ENCODE results near the gene NHERF2.
A peak's percentile ranks its signal among the peaks of the same experiment; 100 is the strongest.
"Not testable (repeated sequence)": the region's sequence is repeated elsewhere in the genome, so short reads cannot be mapped to it uniquely, and the experiment has no call there.

NHERF2 gene

DNA sequence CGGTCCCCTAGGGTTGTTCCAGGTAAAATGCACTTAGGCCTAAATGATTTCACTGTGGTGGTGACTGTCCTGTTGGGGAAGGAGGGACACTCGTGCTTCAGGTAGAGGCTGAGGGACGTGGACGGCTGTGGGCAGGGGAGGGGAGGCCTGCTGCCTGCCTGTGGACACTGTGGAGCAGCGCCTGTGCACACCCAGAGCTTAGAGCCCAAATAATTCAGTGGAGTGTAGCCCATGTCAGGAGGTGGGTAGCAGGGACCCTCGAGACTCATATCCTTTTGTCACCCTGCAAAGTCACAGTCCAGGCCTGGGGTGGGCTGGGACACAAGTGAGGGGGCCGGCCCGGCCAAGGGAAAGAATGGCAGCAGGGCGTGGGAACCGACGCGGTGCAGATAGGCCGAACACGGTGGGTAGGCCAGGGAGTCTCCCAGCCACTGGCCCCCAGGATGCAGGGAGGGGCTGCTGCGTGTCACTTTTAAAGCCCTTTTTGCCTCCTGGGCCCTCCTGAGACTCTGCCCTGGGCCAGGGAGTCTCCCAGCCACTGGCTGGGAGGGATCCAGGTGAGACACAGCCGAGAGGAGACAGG, 733 bp upstream of the NHERF2 start:
- H3K4me3 Mint-ChIP-seq = peak overlapping the region; percentile 60
- peaks cover 26% of the 10 kb centered on the region for H3K4me1 Mint-ChIP-seq
- H3K27ac Mint-ChIP-seq = no peak overlapping the region
- no peak for ATAC-seq
- no peaks in the 10 kb centered on the region for H3K36me3 Mint-ChIP-seq
- H3K9me3 Mint-ChIP-seq = no peaks in the 10 kb centered on the region
- peaks cover 69% of the 10 kb centered on the region for H3K27me3 Mint-ChIP-seq

DNA sequence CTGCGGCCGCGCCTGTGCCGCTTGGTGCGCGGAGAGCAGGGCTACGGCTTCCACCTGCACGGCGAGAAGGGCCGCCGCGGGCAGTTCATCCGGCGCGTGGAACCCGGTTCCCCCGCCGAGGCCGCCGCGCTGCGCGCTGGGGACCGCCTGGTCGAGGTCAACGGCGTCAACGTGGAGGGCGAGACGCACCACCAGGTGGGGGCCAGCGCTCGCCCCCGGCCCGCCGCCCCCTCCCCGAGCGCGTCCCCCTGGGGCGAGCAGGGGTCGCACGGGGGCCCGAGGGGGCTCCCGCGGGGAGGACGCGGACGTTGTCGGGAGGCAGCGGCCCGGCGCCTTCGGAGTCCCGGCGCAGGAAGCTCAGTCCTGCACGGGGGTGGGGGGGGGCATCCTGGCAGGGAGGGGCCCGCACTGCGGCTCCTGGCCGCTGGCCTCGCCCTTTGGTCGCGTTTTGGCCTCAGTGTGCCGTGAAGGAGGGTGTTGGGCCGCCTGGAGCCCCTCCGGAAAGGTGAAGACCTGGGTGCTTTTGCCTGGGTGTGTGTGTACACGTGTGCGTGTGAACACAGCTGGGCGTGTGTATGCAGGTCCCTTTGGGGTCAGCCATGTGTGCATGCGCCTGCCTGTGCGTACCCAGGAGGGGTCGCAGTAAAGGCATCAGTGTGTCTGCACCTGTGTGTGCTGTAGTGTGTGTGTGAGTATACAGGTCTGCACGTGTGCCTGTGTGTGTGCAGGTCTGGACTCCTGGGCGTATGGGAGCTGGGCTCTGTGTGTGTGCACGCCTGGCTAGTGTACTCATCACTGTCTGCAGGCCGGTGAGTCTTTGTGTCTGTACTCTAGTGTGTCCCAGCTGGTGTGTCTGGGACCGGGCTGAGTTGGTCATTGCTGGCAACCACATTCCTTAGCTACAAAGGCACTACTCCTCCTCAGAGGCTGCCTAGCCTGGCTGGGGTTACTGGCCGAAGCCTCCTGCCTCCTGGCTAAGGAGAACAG, 615 bp downstream of the NHERF2 start:
- peak; percentile 20 for ATAC-seq

DNA sequence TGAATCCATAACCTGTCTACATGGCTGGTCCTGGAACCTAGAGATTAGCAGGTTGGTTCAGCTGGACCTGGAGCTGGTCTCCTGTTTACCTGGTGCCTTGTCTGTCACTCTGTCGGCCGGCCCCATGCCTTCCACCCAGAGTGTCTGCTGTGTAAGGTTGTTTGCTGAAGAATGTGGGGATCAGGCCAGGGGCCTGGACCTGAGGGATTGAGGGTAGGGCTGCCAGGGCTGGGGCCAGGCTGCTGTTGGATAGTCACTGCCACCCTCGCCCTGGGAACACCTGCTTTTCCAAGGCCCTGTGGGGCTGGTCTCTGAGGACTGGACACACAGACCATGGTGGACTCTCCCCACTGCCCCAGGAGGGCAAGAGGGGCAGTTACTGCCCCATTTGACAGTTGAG, 1.4 kb downstream of the NHERF2 start:
- Mint-ChIP-seq H3K36me3 (no peaks in the 10 kb centered on the region), H3K27ac (no peak overlapping the region), H3K9me3 (no peaks in the 10 kb centered on the region), H3K4me3 (no peak overlapping the region), H3K4me1 (peaks cover 30% of the 10 kb centered on the region), H3K27me3 (peaks cover 61% of the 10 kb centered on the region)
- no peak for ATAC-seq

More for the DNA sequence above, 615 bp downstream of the NHERF2 start:
- H3K9me3 Mint-ChIP-seq = no peaks in the 10 kb centered on the region
- peak overlapping the region; percentile 58 for H3K4me3 Mint-ChIP-seq
- peaks cover 64% of the 10 kb centered on the region for H3K27me3 Mint-ChIP-seq
- H3K36me3 Mint-ChIP-seq = no peaks in the 10 kb centered on the region
- H3K4me1 Mint-ChIP-seq = peaks cover 30% of the 10 kb centered on the region
- no peak overlapping the region for H3K27ac Mint-ChIP-seq

DNA sequence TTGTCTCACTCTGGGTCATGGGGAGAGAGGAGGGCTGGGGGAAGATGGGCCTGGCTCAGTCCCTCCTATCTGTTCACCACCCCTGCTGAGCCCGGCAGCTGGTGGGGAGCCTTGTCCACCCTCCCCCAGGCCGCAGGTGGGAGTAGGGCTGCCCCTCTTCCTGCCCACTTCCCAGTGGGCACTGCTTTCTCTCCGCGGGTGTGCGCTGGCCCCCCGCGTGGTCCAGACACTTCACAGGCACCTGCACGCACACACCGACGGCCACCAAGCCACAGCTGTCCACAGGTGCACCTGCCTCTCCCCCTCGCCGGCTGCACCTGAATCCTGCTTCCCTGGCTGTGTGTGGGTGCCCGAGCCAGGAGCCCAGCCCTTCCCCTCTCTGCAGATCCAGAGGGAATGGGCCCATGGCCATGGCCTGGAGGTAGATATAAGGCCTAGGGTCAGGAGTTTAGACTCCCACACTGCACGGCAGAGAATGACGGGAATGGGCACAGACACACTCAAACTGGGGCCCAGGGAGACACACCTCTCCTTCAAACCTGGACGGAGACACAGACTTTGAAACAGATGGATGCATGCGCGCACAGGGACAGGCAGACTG, 2.0 kb downstream of the NHERF2 start:
- Mint-ChIP-seq H3K9me3 (no peaks in the 10 kb centered on the region), H3K36me3 (no peaks in the 10 kb centered on the region)

DNA sequence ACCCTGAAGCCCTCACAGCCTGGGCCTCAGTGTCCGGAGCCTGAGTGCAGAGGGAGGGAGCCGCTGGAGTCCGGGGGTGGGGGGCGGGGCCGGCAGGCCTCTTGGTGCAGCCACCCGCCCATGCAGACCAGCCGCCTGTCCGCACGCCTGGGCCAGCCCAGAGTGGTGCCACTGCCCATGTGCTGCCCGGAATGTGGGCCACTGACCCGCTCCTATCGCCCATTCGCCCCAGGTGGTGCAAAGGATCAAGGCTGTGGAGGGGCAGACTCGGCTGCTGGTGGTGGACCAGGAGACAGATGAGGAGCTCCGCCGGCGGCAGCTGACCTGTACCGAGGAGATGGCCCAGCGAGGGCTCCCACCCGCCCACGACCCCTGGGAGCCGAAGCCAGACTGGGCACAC, 2.6 kb downstream of the NHERF2 start:
- ATAC-seq = no peak
- no peaks in the 10 kb centered on the region for H3K36me3 Mint-ChIP-seq
- peaks cover 53% of the 10 kb centered on the region for H3K27me3 Mint-ChIP-seq
- H3K4me3 Mint-ChIP-seq = no peak overlapping the region
- H3K27ac Mint-ChIP-seq = no peak overlapping the region
- H3K4me1 Mint-ChIP-seq = peaks cover 31% of the 10 kb centered on the region
- H3K9me3 Mint-ChIP-seq = no peaks in the 10 kb centered on the region

More for the DNA sequence above, 2.0 kb downstream of the NHERF2 start:
- Mint-ChIP-seq H3K4me1 (peaks cover 33% of the 10 kb centered on the region), H3K27me3 (peaks cover 58% of the 10 kb centered on the region), H3K27ac (no peak overlapping the region), H3K4me3 (no peak overlapping the region)
- no peak for ATAC-seq

DNA sequence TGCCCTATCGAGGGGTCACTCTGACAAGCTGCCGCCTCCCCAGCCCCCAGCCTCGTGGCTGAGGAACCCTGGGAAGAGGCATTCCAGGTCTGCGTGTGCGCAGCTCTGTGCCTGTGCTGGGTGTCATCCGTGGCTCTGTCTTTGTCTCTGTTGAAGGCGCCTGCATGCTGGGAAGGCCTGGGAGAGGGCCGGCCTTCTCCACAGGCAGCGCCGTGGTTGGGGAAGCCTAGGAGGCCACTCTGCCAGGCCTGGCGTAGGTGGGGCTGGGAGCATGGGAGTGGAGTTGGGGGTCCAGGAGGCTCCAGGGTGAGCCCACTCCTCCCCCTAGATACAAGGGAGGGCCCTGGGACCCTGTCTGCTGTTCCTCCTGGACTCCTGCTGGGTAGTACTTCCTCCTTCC, 3.3 kb downstream of the NHERF2 start:
- Mint-ChIP-seq H3K27ac (no peak overlapping the region), H3K4me3 (no peak overlapping the region), H3K36me3 (no peaks in the 10 kb centered on the region), H3K4me1 (peaks cover 29% of the 10 kb centered on the region), H3K27me3 (peaks cover 52% of the 10 kb centered on the region), H3K9me3 (no peaks in the 10 kb centered on the region)
- no peak for ATAC-seq

DNA sequence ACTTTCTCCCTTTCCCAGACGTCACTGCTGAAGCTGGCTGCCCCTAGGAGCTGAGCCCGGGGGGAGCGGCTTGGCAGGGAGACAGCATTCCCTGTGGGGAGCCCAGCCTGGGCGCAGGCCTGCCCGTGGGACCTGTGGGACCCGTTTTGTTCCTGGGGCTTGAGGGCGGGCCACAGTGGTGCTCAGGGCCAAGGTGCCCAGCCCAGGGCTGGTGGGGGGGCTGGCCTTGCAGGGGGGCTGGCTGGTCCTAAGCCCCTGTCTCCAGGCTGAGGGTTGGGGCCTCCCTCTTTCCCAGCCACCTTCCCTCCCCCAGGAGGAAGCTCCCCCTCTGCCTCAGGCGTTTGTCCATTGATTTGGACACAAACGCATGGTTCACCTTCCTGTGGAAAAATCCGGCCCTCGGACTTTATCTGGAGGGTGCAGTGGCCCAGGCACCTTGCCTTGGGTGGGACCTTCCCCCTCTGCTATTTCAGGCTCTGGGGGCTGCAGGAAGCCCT, 4.4 kb downstream of the NHERF2 start:
- no peak for ATAC-seq
- peaks cover 41% of the 10 kb centered on the region for H3K27me3 Mint-ChIP-seq
- H3K9me3 Mint-ChIP-seq = no peaks in the 10 kb centered on the region
- H3K27ac Mint-ChIP-seq = no peak overlapping the region
- no peaks in the 10 kb centered on the region for H3K36me3 Mint-ChIP-seq
- H3K4me3 Mint-ChIP-seq = no peak overlapping the region
- H3K4me1 Mint-ChIP-seq = peaks cover 23% of the 10 kb centered on the region

DNA sequence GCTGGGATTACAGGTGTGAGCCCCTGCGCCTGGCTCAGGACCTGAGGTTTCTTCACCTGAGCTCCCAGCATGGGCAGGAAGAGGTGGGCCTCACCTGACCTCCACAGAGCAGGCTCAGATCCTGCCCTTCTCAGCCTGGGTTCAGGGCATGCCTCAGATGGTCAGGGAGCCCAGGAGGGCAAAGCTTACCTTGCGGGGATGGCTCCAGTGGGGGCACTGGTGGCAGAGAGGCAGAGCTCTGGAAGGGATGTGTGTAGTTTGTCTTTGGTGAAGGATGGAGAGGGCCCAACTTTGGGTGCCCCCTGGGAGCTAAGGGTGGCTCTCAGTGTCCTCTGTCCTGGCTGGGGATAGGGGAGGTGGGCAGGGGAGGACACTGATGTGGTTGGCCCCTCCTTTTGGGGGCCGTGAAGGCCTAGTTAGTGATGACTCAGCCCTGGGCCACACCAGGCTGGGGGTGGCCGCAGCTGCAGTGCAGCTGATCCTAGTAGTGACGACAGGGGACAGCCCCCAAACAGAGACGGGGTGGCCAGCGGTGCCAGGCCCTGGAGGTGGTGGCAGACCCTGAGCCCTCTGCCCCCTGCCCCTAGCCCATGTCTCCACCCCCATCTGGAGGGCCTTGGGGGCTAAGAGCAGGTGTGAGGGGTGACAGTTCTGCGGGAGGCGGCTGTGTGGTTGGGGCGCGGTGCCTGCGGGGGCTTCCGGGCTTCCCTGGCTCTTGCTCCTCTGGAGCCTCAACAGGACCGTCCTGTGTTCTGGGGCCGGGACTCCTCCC, 5.8 kb downstream of the NHERF2 start:
- ATAC-seq = peak; percentile 42
- no peaks in the 10 kb centered on the region for H3K36me3 Mint-ChIP-seq
- H3K27ac Mint-ChIP-seq = no peak overlapping the region
- peaks cover 51% of the 10 kb centered on the region for H3K27me3 Mint-ChIP-seq
- H3K9me3 Mint-ChIP-seq = no peaks in the 10 kb centered on the region
- H3K4me3 Mint-ChIP-seq = no peak overlapping the region
- H3K4me1 Mint-ChIP-seq = peaks cover 21% of the 10 kb centered on the region

DNA sequence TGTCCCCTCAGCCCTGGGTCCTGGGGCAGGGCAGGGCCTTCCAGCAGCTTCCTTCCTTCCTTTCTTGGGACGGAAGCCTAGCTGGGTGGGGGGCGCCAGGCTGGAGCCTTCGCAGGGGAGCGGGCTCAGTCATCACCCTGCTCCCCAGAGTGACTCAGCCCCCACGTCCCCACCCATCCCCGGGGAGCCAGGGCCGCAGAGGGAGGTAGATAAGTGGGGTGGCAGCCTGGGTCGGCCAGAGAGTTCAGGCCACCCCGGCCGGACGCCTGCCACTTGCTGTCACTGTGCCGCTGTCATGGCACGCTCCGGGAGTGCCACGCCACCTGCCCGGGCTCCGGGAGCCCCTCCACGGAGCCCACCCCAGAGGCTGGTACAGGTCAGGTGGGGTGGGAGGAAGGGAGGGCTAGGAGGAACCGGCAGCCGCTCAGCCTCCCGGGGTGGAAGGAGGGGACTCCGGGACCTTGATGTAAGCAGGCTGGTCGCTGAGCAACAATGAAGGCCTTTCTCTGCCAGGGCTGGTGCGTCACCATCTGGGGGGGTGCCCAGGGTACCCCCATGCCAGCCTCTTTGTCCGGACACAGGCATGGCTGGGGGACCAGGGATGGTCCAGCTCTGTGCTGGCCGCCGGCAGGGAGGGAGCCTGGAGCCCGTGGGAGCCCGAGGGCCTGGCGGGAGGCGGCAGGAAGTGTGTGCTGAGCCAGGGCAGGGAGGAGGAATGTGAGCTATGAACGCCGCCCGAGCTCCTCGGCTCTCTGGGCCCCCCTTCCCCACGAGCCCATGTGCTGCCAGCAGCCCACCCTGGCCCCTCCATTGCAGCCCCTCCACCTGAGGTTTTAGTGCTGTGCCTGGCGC, 6.6 kb downstream of the NHERF2 start:
- H3K27ac Mint-ChIP-seq = peak overlapping the region; percentile 59
- no peaks in the 10 kb centered on the region for H3K36me3 Mint-ChIP-seq
- no peaks in the 10 kb centered on the region for H3K9me3 Mint-ChIP-seq
- peak; percentile 22 for ATAC-seq
- H3K4me3 Mint-ChIP-seq = no peak overlapping the region
- peaks cover 21% of the 10 kb centered on the region for H3K4me1 Mint-ChIP-seq
- H3K27me3 Mint-ChIP-seq = peaks cover 52% of the 10 kb centered on the region

DNA sequence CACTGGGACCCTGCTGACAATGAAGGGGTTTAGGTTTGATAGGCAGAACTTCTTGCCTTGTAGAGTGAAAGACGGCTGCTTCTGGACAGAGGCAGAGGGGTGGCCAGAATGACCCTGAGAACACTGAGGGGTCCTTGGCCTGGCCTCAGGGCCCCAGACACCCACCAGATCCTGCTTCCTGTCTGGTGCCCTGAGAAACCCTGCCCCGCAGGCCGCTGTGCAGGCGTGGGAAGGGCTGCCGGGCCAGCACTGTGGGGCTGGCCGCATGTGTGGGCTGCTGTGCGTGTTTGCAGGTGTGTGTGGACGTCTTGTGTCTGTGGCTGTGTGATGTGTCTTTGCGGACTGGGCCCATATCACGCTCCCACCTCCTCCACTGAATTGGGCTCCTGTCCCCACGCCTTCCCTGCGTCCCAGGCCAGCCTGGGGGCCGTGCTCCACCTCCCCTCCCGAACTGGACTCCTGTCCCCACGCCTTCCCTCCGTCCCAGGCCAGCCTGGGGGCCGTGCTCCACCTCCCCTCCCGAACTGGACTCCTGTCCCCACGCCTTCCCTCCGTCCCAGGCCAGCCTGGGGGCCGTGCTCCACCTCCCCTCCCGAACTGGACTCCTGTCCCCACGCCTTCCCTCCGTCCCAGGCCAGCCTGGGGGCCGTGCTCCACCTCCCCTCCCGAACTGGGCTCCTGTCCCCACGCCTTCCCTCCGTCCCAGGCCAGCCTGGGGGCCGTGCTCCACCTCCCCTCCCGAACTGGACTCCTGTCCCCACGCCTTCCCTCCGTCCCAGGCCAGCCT, 7.4 kb downstream of the NHERF2 start:
- H3K36me3 Mint-ChIP-seq, H3K9me3 Mint-ChIP-seq, ATAC-seq, H3K4me3 Mint-ChIP-seq: not testable (repeated sequence)
- Mint-ChIP-seq H3K27ac (peak overlapping the region; percentile 59), H3K4me1 (peaks cover 23% of the 10 kb centered on the region), H3K27me3 (peaks cover 49% of the 10 kb centered on the region)

DNA sequence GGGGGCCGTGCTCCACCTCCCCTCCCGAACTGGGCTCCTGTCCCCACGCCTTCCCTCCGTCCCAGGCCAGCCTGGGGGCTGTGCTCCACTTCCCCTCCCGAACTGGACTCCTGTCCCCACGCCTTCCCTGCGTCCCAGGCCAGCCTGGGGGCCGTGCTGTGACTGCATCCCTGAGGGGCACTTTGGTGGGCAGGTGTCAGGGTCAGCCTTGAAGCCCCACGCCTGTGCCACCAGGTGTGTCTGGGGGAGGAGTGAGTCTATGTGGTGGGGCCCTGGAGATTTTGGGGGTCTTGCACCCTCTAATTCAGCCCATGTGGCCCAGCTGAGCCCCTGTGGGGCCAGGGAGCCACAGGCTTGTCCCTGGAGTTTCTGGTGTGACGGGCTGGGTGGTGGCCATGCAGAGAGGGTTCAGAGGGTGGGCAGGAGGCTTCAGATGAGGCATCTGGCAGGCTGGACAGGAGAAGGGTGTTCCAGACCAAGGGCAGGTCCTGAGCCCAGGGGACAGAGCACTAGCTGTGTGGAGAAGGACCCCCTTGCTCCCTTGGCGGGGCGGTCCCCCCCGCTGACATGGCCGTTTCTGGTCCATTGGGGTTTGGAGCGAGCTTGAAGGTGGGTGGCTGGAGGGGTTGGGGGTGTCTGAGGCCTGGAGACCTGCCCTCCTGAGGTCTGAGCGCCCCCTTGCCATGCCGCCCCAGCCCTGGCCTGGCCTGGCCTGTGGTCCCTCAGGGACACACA, 8.2 kb downstream of the NHERF2 start:
- Mint-ChIP-seq H3K27ac (no peak overlapping the region), H3K9me3 (no peaks in the 10 kb centered on the region), H3K27me3 (peaks cover 49% of the 10 kb centered on the region), H3K4me1 (peaks cover 26% of the 10 kb centered on the region), H3K4me3 (no peak overlapping the region), H3K36me3 (no peaks in the 10 kb centered on the region)
- ATAC-seq = no peak

DNA sequence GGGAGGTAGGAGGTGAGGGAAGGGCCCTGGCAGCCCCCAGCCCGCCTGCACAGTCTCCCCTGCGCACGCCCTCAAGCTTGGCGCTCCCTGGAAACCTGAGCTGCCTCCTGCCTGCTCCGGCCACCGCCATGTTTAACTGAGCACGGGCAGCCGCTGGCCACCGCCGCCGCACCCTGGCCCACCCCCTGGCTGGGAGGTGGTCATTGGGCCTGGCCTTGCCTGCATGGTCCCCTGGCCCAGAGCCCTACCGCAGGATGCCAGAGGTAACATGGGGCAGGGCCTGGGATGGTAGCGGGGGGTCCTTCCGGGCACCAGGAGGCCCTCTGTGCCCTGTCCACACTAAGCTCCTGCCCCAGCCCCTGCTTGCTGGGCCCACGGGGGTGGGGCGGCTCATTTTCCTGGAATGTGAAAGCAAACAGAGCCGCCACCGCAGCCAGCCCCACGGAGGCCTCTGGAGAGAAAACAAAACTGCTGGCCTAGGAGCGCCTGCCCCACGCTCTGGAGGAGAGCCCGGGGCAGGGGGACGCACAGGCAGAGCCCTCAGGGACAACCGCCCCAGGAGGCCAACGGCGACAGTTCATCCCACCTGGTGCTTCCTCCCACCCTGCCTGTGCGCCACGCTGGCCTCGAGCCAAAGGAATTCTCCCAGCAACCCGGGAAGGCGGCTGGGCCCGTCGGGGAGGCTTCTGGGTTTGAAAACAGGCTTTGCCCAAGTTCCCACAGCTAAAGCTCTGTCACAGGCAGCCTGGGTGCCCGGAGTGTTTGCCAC, 8.9 kb downstream of the NHERF2 start:
- ATAC-seq = no peak
- peaks cover 50% of the 10 kb centered on the region for H3K27me3 Mint-ChIP-seq
- H3K4me1 Mint-ChIP-seq = peaks cover 26% of the 10 kb centered on the region
- no peaks in the 10 kb centered on the region for H3K9me3 Mint-ChIP-seq
- H3K27ac Mint-ChIP-seq = no peak overlapping the region
- H3K36me3 Mint-ChIP-seq = no peaks in the 10 kb centered on the region
- H3K4me3 Mint-ChIP-seq = no peak overlapping the region
